Choroid plexus epithelial cell (primary cell): Measurements from ENCODE around the gene TMEM91.

Source experiments
- DNase-seq: peaks from one replicate; pipeline ENCODE4 v3.0.0-alpha.2; 2010; ENCODE audit warnings: low read depth
- H3K4me3 ChIP-seq: 2 replicates; pipeline ENCODE4 v1.5.1; 2011; ENCODE audit warnings: low read depth, mild to moderate bottlenecking, control low read depth, low read length, moderate library complexity
- CTCF ChIP-seq: conservative IDR thresholded peaks from 2 replicates; pipeline ENCODE4 v1.5.1; 2011; ENCODE audit warnings: low read depth, mild to moderate bottlenecking, control low read depth, inconsistent platforms, low read length, moderate library complexity

The TMEM91 gene

GRCh38 chr19:41410336-41411054 lies 34.2 kb downstream of the TMEM91 start:
- no peak overlapping the region for H3K4me3 ChIP-seq
- DNase-seq: no peak
- TF ChIP-seq CTCF: no peak

GRCh38 chr19:41411100-41411967 lies 35.0 kb downstream of the TMEM91 start:
- H3K4me3 ChIP-seq: no peak overlapping the region
- no peak for DNase-seq
- no peak for TF ChIP-seq CTCF

GRCh38 chr19:41411968-41412265 lies 35.6 kb downstream of the TMEM91 start:
- DNase-seq: no peak
- no peak for TF ChIP-seq CTCF
- no peak overlapping the region for H3K4me3 ChIP-seq

GRCh38 chr19:41412953-41413352 lies 36.6 kb downstream of the TMEM91 start:
- H3K4me3 ChIP-seq: no peak overlapping the region
- DNase-seq: no peak
- TF ChIP-seq CTCF: no peak

GRCh38 chr19:41413947-41414346 lies 37.6 kb downstream of the TMEM91 start:
- TF ChIP-seq CTCF: no peak
- no peak for DNase-seq
- H3K4me3 ChIP-seq: no peak overlapping the region

GRCh38 chr19:41414461-41414860 lies 38.1 kb downstream of the TMEM91 start:
- no peak overlapping the region for H3K4me3 ChIP-seq
- no peak for DNase-seq
- no peak for TF ChIP-seq CTCF
